HG02884 (cell line): ENCODE measurements around the gene PDGFB.
A peak's percentile ranks its signal among the peaks of the same experiment; 100 is the strongest.

Experiments
- ATAC-seq: cut with Tn5 transposase; IDR thresholded peaks from one replicate; pipeline ENCODE4 v1.9.1; 2021; ENCODE audit warnings: mild to moderate bottlenecking, moderate library complexity; ENCODE audit not compliant: unreplicated experiment

Gene PDGFB

DNA sequence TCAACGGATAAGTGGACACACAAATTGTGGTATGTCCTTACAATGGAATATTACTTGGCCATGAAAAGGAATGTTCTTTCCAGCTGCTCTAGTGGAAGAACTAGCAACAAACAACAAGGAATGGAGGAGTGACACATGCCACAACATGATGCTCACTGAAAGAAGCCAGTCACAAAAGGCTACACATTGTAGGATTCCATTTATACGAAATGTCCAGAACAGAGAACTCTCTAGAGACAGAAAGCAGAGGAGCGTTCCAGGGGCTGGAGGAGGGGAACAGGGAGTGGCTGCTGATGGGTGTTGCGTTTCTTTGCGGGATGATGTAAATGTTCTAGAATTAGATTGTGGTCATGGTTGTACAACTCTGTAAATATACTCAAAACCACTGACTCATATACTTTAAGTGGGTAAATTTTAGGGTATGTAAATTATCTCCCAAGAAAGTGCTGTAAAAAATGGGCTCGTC, 32.4 kb upstream of the PDGFB start:
- ATAC-seq, result no peak

DNA sequence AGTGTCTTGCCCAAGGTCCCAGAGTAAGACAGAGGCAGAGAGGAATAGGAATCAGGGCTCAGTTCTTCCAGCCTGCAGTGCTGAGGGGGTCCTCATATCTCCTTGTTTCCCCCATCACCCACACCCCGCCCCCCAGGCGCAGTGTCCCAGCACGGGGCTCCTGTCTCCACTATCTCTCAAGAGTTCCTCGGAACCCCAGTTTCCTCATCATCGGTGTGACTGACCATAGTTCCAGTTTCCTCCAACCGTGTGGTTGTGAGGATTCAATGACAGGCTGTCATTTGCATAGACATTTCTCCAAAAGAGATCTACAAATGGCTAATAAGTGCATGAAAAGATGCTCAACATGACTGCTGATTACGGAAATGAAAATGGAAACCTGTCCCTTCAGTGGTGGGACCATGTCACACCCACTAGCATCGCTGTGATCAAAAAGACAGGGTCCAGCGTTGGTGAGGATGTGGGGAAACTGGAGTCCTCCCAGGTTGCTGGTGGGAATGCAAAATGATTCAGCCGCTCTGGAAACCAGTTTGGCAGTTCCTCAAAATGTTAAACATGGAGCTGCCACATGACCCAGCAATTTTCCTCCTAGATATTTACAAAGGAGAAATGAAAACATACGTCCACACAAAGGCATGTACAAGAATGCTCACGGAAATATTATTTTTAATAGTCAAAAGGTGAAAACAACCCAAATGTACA, 31.8 kb upstream of the PDGFB start:
- no peak for ATAC-seq

DNA sequence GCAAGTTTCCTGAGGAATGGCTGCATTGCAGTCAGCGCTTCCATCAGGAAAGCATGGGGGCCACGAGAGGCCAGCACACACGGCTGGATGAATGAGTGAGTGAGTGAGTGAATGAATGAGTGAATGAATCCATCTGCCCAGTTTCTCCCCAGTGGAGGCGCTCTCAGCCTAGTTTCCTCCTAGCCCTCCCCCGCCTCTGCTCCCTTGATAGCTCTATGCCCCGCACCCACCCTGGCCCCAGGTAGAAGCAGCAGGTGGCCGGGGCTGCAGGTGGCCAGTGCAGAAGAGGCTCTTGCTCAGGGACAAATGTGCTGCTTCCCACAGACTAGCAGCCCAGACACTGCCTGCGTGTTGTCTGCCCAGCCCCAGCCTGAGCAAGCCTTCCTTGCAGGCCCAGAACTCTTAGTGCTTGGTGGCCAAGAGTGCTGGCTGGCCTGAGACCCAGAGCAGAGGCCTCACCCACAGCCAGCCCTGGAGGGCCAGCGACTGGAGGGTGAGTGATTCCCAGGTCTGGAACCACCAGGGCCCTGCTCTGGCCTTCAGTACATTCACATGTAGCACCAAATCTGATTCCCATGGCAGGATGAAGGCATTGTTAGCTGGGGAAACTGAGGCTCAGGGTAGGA, 31.1 kb upstream of the PDGFB start:
- ATAC-seq, result no peak

DNA sequence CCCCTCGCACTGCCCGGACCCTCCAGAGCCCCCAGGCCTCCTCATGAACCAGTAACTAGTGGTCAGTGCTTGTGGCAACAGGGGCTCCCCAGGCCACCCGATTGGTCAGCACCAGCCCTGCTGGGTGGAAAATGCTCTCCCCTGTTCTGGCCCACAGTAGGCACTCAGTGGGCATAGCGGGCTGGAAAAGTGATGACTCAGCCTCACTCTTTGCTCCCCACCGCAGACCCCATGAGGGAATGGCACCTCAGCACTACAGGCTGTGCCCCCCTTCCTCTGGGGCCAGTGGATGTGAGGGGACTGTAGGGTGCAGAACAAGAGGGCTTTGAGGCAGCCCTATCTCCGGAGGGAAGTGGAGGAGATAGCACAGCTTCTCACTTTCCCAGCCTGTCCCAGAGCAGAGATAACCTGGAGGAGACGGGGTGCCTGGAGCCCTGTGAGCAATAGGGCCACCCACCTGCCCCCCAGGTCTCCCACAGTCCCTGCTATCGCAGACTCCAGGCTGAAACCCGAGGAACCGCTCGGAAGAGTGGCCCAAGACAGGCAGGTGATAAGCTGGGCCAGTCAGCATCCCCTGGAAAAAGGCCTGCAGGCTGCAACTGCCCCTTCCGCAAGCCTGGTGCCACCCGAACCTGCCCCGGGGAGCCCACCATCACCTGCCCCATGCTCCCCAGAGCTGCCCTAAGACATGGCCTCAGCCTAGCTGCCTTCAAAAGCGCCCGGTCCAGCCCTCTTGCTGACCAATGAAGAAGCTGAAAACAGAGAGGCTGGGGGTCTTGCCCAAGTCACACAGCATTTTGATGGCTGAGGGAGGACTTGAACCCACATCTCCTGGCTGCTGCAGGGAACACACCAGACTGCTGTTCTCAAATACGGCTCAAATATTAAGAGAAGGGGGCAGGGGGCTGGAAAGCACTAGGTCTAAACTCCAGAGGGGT, 29.4 kb upstream of the PDGFB start:
- ATAC-seq, result no peak

DNA sequence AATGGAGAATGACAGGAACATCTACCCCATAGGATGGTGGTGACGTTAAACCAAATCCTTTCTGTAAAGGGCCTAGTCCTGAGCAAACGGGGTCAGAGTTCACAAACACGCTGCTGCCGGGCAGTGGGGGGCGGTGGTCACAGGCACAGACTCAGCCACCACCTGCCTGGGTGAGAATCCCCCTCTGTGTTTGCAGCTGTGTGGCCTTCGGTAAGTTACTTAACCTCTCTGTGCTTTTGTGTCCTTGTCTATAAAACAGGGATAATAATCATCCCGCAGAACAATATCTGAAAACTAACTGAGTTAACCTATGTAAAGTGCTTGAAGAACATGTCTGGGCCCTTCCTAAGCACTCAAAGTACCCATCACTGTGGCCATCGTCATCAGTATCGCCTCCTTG, 26.0 kb upstream of the PDGFB start:
- no peak for ATAC-seq

DNA sequence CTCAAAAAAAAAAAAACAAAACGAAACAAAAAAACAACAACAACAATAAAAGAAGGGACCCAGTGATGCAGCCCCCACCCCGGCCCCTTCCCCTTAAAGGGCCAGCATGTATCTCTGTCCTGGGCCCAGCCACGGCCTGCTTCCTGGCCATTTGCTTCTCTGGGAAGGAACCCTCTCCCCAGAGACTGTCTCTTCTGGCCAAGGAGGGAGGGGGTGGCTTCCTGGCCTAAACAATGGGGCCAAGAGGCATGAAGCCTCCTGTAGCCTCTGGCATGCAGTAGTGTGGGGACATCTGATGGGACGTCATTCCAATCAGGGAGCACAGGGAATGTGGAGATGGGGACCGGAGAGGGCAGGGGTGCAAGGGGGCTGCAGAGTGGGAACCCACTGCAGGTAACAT, 25.5 kb upstream of the PDGFB start:
- no peak for ATAC-seq

DNA sequence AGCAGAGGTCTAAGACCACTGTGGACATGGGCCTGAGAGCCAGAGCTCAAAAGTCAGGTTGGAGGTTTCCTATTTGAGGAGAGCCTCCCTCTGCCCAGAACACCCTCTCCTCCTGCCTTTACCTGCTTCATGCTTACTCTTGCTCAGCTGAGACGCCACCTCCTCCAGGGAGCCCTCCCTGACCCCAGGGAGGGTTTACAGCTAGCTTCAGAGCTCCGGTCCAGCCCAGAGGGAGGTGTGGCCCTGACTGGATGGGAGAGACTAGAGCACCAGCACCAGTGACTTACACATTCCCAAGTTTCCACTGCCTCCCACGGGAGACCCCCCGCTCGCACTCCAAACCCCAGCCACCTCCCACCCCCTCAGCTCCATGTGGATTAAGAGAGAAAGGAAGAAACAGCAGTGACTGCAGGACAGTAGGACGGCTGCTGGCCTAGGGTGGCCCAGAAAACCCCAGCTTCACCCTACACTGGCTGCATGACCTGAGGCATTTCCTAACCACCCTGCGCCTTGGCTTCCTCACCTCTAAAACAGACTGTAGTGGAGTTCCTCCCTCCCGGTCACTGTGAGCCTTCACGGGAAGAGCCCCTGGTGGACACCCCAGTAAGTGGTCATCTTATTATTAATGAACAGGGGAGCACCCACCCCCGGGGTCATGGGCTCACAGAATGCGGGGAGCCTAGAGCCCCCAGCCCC, 24.5 kb upstream of the PDGFB start:
- no peak for ATAC-seq

DNA sequence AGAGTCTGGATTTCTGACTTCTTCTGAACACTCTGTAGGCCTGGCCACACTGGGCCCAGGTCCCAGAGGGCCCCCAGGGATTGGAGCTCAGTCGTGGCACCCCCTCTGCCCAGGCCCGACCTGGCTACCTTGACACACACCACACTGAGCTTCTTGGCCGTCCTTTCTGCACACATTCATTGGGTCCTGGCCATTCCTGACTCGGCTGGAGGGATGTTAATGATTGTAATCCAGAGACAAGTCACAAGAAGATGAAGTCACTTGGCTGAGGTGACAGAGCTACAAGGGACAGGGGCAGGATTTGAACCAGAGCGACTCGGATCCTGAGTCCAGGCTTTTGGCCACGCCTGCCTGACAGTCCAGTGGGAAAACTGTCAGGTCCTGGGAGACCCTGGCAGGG, 23.9 kb upstream of the PDGFB start:
- ATAC-seq, result no peak

DNA sequence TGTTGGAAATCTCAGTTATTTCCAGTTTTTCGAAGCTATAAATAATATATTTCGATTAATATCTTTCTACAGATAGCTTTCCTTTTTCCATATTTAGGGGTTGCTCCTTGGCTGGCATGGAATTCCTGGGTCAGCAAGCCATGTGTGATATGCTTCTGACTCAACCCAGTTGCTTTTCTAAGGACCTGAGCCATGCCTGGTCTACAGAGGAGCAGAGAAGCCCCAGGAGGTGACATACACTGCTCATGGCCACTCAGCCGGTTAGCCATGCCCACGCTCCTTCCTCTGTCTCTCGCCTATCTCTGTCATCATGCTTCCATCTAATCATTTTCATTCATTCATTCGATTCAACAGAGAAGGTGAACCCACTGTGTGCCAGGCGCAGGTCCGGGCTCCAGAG, 23.2 kb upstream of the PDGFB start:
- no peak for ATAC-seq

DNA sequence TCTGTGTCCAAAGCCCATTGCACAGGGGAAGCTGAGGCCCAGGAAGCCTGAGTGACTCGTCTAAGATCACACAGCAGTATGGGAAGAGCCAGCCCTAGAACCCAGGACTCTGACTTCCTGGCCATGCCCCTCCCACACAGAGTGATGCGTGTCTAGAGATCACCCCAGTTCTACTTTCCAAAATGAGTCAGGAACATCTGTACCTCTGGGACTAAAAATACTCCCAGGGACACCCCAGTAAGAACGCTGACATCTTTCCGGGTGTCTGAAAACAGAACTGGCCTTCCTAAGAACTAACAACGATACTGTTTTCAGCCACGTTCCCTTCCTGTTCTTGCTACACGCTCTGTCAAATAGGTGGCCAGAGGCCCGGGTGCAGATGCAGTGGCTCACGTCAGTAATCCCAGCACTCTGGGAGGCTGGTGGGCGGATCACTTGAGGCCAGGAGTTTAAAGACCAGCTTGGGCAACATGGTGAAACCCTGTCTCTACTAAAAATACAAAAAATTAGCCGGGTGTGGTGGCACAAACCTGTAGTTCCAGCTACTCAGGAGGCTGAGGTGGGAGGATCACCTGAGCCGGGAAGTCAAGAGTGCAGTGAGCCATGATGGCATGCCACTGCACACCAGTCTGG, 21.7 kb upstream of the PDGFB start:
- ATAC-seq, result peak; percentile 78

DNA sequence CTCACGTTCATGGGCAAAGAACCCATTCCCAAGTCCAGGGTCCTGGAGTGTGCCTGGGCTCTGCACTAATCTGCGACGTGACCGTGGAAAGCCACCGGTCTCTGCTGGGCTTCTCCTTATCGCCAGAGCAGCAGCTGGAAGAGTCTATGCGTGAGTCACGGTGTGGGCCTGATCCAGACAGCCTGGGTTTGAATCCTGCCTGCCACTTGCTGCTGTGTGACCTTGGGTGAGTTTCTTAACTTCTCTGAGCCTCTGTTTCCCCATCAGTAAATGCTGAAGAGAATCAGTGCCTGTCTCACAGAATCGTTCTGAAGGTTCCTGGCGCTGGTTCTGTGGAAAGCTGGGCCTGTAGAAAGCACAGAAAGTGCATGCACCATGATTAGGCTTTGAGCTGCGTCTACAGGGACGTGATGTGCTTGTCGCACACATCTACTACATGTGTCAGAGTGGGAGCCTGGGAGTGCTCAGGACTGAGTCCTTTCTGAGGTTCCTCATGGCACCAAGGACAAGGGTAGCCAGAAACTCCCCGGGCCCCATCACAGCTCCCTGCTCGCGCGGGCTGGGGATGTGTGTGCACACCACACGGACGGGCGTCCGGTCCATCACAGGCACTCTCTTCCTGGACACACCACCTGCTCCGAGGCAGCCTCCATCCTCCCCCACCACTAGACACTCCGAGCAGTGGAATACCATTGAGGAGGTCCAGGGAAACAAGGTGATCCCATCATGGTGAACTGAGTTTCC, 20.5 kb upstream of the PDGFB start:
- ATAC-seq, result no peak

DNA sequence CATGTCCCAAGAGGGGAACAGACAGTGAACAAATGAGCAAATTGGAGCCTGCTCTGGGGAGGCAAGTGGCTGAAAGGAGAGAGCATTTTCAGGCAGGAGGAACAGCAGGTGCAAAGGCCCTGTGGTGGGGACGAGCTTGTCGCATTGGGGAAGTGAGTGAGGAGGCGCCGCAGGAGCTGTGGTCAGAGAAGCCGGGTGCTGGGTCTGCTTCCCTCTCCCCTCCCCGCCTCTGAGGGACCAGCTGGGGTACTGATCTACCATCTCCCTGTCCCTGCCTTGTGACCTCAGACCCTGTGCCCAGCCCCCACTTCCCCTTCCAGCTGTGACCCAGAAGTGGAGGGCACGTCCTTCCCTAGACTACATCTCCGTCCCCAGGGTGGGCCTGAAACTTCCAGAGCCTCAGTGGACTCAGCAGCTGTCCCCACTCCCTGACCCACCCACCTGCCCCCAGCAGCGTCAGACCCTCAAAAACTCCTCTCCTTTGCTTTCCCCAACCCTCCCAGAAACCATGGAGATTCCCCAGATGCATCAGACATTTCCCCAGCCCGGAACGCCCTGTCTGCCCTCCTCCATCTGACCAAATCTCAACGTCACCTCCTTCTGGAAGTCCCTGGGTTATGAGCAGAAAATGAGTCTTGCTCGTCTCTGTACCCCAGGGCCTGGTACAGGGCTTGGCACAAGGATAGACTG, 19.7 kb upstream of the PDGFB start:
- no peak for ATAC-seq

DNA sequence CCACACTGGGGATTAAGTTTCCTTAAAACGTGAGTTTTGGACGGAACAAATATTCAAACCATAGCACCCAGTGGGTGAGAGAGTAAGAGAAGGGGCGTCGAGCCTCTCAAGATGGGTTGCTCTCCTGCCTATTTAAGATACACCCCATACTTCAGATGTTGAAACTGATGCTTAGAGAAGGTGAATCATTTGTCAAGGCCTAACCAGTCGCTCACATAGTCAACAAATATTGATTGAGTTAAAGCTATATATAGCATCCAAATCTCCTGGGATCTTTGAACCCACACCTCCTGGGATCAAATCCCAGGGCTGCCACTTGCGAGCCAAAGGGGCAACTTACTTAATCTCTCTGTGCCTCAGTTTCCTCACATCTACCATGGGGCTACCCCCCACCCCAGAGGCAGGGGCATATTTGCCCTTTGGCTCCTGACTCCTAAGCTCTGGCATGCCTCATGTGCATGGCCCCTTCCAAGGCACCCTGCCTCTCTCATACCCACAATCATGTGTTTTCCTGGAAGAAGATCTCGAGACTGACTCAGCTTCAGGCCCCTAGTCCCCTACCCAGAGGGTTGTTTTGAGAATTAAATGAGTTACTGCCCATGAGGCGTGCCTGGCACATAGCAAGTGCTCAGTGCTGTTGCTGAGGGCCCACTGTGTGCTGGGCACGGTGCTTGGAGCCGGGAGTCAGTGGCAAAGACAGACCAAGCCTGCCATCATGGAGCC, 19.0 kb upstream of the PDGFB start:
- no peak for ATAC-seq

DNA sequence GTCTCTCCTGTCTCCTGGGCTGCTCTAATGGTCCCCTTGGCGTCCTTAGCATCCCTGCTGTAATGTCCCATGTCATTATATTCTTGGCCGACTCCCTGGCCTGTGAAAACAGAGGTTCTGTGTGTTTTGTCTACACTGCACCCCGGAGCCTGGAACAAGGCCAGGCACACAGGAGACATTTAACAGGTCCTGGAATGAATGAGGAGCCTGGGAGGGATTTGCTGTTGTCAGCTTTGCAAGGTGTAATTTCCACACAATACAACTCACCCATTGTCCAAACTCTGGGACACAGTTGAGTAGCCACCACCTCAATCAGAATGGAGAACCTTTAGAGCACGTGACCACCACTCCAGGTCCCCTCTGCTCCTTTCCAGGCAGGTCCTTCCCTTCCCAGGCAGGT, 14.9 kb upstream of the PDGFB start:
- no peak for ATAC-seq

DNA sequence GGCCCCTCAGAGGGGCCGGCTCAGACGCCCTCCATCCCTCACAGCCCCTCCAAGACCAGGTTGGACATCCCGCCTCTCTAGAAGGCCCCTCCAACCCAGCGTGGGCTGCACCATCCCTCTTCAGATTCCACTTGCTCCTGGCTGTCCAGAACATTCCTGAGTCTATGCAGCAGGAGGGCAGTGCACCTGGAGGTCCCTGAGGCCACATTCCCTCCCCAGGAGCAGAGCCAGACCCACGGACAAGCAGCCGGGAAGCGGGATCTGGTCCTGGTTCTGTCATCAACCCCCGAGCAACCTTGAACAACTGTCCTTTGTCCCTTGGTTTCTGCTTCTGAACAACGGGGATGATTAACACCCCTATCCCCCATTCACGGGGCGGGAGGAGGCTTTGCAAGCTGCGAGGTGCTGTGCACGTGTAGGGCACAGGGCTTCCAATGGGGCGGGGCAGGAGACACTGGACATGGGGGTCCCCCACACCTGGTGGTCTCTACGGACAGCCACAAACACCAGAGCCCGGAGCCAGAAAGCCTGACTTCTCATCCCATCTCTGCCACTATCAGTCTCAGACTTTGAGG, 13.2 kb upstream of the PDGFB start:
- ATAC-seq, result no peak

DNA sequence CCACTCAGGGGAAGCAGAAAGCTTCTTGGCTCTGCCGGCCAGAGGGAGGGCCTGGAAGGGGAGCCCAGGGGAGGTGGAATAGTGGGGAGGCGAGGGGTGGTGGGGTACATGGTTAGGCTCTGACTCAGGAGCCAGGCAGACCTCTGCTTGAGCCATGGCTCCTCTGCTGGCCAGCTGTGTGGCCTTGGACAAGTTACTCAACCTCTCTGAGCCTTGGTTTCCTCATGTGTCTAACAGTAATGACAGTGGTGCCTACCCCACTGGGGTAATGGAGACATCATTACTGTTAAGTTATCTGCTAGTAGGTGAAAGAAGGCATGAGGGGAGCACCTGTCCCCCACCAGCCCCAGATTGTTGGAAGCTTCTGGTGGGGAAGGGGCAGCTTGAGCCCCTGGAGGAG, 12.2 kb upstream of the PDGFB start:
- no peak for ATAC-seq

DNA sequence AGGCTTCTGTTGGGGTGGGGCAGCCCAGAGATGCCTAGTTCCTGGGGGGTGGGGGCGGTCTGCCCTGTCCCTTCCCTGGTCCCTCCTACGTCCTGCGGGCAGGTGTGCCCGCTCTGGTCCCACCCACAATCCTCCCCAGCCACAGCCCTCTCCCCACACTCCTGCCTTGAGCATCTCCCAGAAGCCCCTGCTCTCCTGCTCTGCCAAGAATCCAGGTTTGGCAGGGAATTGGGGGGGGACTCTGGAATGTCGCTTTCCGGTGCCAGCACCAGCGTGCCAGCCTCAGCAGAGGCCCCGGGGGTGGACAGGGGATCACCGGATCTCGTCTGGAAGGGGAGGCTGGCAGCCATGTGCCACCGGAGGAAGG, 11.4 kb upstream of the PDGFB start:
- no peak for ATAC-seq

DNA sequence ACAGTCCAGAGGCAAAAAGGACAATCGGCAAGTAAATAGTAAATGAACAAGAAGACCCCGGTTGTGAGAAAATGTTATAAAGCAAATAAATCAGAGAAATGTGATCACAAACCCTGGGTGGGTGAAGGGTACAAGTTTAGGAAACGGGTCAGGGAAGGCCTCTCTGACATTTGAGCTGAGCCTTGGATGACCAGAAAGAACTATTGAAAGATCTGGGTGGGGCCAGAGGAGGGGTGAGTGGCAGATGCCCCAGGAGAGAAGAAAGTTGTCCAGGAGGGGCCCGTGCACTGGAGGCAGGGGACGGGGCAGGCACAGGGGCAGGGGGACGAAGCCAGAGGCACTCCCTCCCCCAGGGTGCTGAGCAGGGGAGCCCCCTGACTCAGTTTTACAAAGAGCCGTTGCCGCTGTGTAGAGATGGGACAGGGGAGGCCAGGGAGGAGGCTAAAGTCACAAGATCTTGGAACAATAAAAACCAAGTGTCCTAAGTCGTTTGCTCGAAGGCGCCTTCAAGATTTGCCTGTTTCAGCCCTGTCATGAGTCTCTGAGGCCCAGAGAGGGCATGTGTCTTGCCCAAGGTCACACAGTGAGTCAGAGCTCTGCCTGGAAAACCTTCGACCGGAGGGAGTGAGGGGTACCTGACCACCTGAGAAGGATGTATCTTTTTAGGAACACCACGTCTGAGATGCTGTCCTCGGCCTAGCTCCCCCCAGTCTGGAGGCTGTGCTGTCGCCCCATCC, 10.8 kb upstream of the PDGFB start:
- no peak for ATAC-seq
